DMS79 treated with DMSO at 0.1 percent for 48 hours (cell line): ENCODE measurements around the gene CELSR3.

Experiments used
- DNase-seq: peaks from one replicate; lab custom pipeline; 2025; lab: John Stamatoyannopoulos, UW

Gene CELSR3

DNA sequence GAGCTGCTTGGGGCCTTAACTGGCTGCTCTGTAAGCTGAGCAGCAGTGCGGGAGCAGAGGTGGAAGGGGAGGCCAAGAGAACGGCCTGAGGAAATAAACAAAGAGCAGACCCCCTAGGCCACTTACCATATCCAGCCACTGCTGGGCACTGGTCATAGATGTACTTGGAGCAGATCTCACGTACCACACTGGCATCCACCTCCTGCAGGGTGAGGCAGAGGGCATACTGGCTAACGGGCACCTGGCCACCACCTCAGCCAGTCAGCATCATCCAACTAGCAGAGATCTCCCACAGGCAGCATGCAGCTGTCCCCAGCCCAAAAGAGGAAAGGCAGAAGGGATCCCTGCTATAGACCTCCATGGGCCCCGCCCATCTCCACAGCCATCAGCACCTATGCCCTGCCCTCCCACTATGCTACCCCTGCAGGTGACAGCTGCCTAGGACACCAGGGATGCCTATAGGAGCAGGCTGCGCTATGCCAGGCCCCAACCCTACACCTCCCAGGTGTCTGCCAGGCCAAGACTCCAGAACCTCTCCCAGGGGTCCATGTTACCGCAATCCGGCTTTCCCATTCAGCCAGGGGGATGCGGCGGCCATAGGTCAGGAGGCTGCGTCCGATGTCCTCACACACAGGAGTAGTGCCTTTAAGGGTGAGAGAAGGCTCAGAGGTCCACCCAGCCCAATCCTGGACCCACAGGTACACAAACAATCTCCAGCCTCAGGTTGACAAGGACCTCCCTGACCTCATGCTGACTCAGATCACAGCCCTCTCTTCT lies 63.0 kb downstream of the CELSR3 start:
- DNase-seq = no peak

DNA sequence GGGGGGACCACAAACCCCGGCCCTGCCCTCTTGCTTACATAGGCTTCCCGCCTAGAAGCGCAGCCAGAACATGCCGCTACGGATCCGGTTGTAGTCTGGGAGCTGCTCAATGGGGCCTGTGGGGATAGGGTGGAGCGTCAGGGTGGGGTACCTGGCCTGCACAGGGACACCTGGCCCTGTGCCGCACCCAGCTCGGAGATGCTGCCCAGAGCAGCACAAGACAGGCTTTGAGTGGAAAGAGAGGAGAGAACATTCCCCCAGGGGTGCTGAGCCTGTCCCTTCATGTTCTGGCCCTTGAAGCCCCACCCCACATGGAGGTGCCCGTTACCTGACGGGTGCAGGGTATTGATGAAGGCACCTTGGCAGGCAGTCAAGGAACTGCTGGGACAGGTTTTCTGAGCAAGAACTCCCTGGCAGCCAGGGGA lies 63.6 kb downstream of the CELSR3 start:
- no peak for DNase-seq

DNA sequence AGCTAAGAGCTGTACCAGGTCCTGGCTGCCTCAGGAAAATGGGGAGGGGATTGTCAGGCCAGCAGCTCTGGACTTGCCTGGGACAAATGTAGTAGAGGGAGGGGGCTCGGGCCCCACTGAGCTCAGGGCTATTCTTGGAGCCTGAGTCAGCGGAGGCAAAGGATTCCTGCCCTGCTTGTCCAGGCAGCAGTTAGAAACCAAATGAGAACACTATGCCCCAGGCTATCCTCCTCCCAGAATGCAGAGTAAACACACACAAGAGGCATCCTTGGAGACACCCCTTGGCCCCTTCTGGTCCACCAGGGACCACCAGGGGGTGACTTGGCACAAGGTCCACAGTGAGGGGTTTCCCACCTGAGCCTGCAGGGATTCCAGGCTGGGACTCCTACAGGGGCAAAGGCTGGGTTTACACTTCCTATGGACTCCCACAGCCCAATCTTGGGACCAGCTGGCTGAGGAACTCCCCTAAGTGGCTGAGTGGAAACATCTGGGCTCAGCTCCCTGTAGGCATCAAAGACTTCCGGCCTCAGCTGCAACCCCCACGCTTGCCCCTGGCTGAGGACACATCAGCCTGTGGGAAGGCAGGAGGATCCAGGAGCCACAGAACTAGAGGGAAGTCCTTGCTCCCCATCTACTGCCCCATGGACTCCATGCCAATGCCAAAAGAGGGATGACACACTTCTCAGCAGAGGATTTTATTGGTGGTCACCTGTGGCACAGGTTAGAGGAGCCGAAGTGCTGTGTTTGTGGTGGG lies 64.2 kb downstream of the CELSR3 start:
- no peak for DNase-seq

DNA sequence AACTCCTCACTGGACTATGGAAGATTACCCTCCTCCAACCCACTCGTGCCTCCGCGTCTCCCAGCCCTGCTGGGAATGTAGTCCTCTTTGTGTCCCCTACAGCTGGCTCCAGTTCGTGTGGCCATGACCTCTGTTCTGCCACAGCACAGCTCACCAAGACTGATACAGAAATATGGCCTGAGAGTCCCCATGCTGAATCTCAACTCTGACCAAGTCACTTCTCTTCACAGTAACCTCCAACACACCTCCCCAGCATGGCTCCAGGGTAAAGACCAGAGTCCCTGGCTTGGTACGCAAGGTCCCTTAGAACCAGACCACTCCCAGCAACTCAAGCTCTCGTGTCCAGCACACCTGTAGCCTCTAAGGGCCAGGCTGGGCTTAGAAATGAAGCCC lies 65.3 kb downstream of the CELSR3 start:
- no peak for DNase-seq

DNA sequence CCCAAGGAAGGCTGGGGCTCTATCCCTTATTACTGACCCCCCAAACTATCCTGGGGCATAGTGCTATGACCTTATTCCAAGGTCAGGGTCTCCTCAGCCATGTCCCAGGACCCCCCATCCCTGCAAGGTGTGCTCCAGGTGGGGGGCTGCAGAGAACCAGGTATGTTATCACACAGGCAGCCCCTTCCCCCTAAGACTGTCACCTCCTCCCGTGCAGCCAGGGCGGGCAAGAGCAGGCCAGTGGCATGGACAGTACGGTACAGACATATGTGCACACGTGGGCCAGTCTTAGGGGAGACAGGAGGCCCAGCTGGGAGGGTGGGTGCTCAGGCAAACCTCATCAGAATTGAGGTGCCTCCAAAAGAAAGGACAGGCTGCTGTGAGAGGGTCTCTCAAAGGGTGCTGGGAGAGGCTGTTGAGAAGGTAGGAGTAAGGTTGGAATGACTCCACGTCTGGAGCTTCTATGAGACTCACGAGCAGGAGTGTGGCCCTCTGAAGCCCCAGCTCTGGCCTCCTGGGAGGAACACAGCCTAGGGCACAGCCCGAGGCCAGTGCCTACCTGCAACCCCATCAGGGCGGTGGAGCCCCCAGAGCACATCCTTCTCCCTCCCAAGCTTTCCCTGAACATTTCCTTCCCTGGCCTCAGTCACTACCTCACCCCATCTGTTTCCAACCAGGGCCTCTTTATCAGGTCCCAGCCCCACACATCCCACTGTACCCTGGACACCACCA lies 65.8 kb downstream of the CELSR3 start:
- no peak for DNase-seq

DNA sequence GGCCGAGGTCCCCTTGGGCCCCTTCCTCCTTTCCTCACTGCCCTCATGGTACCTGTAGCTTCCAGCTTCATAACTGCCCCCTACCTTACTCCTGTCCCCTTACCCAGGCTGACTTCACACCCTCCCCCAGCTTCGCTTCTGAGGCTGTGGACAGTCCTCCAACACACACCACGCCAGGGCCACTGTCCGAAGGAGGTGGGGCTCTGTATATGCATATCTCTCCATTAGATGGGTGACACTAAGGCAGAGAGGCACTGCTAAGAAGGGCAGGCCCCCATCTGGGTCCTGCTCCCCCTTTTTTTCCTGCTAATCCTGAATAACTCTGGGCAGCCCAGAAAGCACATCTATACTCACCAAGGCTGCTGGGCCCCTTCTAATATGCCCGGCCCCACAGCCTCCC lies 66.5 kb downstream of the CELSR3 start:
- no peak for DNase-seq

DNA sequence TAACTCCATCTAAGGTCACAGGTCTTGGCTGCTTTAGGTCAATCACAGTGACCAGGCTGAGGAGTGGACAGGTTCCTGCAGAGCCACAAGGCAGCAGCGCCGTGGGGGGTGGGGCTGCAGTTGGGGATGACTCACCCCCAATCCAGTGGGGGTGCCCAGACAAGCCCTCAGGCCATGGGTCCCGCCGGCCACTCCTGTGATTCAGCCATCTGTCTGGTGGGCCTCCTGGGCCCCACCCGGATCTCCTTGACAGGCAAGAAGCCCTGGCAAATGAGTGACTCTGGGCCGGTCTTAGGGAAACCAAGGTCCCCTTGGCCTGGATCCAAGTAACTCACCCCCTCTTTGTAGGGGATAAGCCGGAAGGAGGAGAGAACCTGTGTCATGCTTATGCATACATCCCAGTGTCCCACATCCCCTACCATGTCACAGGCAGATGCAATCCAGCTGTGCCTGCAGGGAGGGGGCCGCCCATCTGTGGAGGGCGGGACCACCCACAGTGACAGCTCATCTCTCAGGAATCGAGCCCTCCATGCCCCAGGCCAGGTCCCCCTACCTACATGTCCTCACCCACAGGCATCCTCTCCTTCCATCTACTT lies 67.1 kb downstream of the CELSR3 start:
- DNase-seq = no peak

DNA sequence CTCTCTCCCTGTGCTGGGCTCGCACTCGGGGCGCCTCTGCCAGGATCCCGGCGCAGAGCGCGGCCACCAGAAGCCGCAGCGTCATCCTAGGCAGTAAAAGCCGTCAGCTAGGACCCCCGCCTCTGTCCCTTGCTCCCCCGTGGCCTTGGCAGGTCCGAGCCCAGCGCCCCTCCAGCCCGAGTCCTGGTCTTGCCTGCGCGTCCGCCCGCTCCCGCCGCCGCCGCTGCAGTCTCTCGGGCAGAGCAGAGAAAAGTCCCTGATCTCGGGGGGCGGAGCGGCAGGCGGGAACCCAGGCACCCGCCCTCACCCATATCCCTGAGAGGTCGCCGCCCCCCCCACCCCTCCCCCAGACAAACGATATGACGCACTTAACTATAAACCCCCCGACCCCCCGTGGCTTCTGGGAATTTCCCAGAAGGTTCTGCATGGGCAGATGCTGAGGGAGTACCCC lies 67.6 kb downstream of the CELSR3 start, which contains the start of gene COL7A1:
Gene COL7A1, minus strand, starts transcription at position 255 of the 451 bp plus-strand sequence. Its CDS starts 170 bp downstream, at position 85.
- DNase-seq = no peak

DNA sequence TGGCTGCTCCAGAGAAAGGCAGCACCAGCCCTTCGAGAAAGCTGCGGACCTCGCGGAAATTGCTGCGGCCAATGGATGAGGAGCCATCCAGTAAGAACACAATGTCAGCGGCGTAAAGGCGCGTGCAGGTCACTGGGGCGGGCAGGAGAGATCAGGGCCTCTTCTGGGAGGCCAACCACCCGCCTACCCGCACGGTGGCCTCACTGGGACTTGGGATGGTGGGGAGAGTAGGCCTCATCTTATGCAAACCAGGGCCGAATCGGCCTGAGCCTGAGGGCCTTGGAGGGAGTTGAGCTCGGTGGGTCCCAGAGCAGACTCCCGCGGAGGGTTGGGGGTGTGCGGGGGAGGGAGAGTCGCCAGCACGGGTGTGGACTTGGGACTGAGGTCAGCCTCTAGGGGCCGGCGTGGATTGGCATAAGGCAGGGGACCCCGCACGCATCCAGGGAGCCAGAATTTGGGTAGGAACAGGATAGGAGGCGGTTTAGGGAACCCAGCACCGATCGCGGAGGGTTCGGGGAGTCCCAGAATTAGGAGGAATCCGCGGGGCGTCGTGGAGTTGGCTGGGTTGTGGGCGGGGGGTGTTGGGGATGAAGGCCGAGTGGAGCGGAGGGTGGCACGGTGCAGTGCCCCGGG lies 68.2 kb downstream of the CELSR3 start:
- DNase-seq = no peak

DNA sequence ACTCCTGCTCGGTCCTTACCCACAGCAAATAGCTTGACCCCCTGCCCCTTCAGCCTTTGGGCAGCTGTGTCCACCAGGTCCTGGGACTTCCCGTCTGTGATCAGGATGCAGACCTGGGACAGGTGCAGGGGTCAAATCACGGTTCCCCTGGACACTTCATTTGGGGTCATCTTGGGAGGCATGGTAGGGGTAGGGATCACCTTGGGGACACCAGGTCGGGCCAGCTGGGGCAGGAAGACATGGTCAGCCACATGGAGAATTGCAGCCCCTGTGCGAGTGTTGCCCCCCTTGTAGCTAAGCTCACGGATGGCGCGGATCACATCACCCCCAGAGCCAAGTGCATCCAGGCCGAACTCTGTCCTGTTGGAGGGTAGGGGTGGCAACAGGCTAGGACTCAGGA lies 69.3 kb downstream of the CELSR3 start:
- no peak for DNase-seq

DNA sequence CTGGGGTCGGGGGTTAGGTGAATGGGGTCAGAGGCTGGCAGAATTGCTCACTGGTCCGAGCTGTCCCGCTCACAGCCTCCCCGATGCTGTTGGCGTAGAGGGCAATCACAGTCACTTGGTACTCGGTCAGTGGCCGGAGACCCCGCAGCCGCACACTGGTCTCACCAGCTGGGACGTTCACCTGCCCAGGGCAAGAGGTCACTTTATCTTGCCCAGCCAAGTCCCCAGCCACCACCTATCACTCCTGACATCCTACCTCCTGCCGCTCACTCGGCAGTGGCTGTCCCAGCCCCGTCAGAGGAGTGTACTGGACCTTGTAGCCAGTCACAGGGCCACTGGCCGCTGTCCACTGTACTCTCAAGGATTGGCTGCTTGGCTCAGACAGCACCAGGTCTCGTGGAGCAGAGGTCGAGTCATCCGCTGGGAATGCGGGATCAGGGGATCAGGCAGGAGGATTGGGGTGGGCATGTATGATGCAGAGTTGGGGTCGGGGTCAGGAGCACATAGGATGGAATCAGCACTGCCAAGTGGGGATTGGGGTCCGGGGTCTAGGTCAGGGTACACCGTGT lies 70.1 kb downstream of the CELSR3 start:
- no peak for DNase-seq

DNA sequence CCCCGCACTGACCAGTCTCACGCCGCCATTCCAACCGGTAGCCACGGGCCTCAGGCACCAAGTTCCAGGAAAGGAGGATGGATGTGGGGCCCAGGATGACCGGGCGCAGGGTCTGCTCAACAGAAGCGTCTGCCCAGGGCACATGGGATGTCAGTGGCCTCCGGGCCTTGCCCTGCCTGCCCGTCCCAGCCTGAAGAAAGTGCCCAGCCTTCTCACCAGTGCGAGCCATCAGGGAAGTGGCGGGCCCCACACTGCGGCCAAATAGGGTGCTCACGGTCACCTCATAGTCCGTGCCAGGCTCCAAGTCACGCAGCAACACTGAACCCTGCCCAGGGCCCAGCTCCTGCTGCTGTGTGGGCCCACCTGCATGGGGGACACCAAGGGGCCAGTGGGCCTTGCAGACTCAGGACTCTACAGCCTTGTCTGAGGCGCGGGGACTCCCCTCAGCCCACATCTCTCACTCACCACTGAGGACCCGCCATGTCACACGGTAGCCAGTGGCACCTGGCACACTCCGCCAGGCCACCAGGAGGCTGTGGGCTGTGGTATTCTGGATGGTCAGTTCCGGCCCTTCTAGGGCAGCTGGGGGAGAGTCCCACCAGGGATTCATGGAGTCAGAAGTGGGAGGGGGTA lies 70.7 kb downstream of the CELSR3 start:
- no peak for DNase-seq

DNA sequence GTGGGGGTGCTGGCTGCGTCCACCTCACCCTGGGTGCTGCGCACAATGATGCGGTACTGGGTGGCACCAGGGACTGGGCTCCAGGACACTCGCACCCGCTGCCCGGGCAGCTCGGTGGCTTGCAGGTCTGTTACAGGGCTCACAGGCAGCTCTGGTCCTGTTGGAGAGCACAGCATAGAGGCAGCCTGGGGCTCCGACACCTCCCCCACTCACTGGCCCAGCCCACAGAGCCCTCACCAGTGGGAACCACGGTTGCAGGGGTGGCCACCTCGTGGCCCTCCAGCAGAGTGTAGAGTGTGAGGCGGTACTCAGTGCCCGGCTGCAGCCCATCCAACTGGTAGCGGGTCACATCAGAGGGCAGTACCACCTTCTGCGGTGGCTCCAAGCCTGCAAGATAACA lies 71.2 kb downstream of the CELSR3 start:
- DNase-seq = no peak

DNA sequence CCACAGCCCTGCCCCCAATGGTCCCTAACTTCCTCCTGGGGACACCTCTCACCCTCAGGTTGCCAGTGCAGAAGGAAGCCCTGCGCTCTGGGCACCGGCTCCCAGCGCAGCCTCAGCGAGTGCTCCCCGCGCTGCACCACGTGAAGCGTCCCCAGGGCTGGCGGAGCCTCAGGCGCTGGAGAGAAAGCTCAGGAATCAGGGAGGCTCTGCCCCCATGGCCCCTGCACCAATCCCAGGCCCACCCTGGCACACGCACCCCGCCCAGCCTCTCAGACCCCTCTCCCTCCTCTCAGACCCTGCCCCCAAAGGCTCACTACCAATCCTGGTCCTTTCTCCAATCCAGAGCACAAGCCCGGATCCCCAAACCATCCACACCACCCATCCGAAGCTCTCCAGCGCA lies 74.5 kb downstream of the CELSR3 start:
- no peak for DNase-seq

DNA sequence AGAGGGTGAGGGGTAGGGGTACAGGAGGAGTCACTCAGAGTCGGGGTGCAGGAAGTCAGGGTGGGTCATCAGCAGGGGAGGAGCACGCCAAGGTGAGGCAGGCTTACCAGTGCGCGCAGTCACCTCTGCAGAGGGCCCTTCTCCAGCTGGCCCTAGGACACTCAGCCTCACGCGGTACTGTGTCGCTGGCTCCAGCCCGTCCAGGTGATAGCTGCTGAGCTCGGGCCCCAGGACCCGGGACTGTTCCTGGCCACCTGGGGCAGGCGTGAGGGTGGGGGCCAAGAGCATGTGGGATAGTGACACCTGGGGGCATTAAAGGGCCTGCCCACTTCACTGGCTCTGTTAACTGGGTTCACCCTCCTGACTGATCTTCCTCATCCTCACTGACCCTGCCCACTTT lies 75.0 kb downstream of the CELSR3 start:
- DNase-seq = no peak
